Lung (tissue), 12 donors: ENCODE measurements around the gene SMARCA2. TPM values are rescaled to one million over a fixed set of nuclear protein-coding genes. Genes with fewer than 3 reads are reported as not detected.
A peak's percentile ranks its signal among the peaks of the same experiment; 100 is the strongest.
"Not testable (repeated sequence)": the region's sequence is repeated elsewhere in the genome, so short reads cannot be mapped to it uniquely, and the experiment has no call there.

Source experiments
- ATAC-seq: fragments of 200-7000 bp; cut with Tn5 transposase; one replicate; pipeline ENCODE4 v1.9.1; 2020; ENCODE audit warnings: moderate number of reproducible peaks; ENCODE audit not compliant: insufficient read depth, low FRiP score
- DNase-seq, 3 donors: peaks; one replicate each; pipeline ENCODE4 v3.0.0-alpha.2; 2013 to 2017
- H3K27ac ChIP-seq, 2 donors: one replicate each; pipeline ENCODE4 v1.5.1; 2013; ENCODE audit warnings: mild to moderate bottlenecking in 2 of 2, moderate library complexity in 2 of 2, control low read depth in 1 of 2, inconsistent platforms in 1 of 2, low read depth in 1 of 2, low read length in 1 of 2
- H3K27me3 ChIP-seq, 3 donors: one replicate each; pipeline ENCODE4 v1.5.1; 2013; ENCODE audit warnings: low read length in 2 of 3; ENCODE audit not compliant: control insufficient read depth in 3 of 3, insufficient read depth in 3 of 3
- H3K36me3 ChIP-seq, 4 donors: one replicate each; pipeline ENCODE4 v1.5.1; 2013; ENCODE audit warnings: low read length in 4 of 4, mild to moderate bottlenecking in 1 of 4, moderate library complexity in 1 of 4; ENCODE audit not compliant: control insufficient read depth in 4 of 4, insufficient read depth in 4 of 4
- H3K4me1 ChIP-seq, 5 donors: one replicate each; pipeline ENCODE4 v1.5.1; 2013; ENCODE audit warnings: low read length in 5 of 5, mild to moderate bottlenecking in 2 of 5, moderate library complexity in 1 of 5; ENCODE audit not compliant: control insufficient read depth in 5 of 5, insufficient read depth in 5 of 5
- H3K4me3 ChIP-seq: one replicate; pipeline ENCODE4 v1.5.1; 2013; ENCODE audit warnings: mild to moderate bottlenecking, control low read depth, moderate library complexity
- H3K9ac ChIP-seq, 2 donors: one replicate each; pipeline ENCODE4 v1.5.1; 2013; ENCODE audit warnings: low read length in 2 of 2, control low read depth in 1 of 2; ENCODE audit not compliant: insufficient read depth in 1 of 2
- H3K9me3 ChIP-seq, 4 donors: one replicate each; pipeline ENCODE4 v1.5.1; 2013; ENCODE audit warnings: low read length in 3 of 4, mild to moderate bottlenecking in 1 of 4, moderate library complexity in 1 of 4; ENCODE audit not compliant: control insufficient read depth in 4 of 4, insufficient read depth in 3 of 4
- WGBS, 2 donors: extraction: QIAGEN DNeasy Blood & Tissue Kit; methylation state at CpG; one replicate each; pipeline ENCODE4 v1.1.7; 2013; 5-methylcytosine and 5-hydroxymethylcytosine counted together
- polyA plus RNA-seq, 2 donors: library from polyadenylated mRNA; stranded (reverse); fragments of 200-250 nt; gene quantifications; one replicate each; pipeline ENCODE4 v1.2.1, GENCODE V29; 2013
- total RNA-seq, 2 donors: library from RNA; depleted of rRNA in 1 of 2; stranded (reverse); fragments of >200 nt in 1 of 2; gene quantifications; one replicate each; pipeline ENCODE4 v1.2.1, GENCODE V29; 2014 to 2021
- TF ChIP-seq, protein P1 (sequence below): IDR thresholded peaks from 2 replicates; pipeline ENCODE4 v1.5.1; 2012; ENCODE audit warnings: mild to moderate bottlenecking; ENCODE audit errors: control extremely low read depth, extremely low read depth
- donor health status: control.
- donor health status: control.
- donor health status: Bipolar disorder and iron deficiency.
- donor health status: healthy.
- donor health status: DM: yes; HTN: yes; CAD: no.

The SMARCA2 gene
- total and polyA plus RNA-seq, 4 donors: 30.0 to 196 (median 80.2) TPM

DNA sequence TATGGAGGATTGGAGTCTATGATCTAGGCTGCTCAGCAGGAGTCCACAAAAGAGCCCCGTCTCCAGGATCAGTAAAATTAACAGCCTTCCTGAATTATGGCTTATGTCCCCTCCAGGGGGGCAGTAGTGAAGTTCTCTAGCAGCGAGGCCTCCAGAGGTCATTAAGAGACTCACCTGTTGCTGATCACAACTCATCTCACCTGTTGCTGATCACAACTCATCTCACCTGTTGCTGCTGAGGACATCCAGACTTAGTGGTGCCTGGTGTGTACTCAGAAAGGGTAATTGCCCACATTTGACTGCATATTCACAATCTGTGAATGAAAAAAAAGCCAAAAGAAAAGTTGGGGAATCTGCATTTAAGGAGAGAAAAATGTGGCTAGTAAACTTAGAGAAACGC is 129.5 kb downstream of the SMARCA2 start:
- TF ChIP-seq, protein P1, sequence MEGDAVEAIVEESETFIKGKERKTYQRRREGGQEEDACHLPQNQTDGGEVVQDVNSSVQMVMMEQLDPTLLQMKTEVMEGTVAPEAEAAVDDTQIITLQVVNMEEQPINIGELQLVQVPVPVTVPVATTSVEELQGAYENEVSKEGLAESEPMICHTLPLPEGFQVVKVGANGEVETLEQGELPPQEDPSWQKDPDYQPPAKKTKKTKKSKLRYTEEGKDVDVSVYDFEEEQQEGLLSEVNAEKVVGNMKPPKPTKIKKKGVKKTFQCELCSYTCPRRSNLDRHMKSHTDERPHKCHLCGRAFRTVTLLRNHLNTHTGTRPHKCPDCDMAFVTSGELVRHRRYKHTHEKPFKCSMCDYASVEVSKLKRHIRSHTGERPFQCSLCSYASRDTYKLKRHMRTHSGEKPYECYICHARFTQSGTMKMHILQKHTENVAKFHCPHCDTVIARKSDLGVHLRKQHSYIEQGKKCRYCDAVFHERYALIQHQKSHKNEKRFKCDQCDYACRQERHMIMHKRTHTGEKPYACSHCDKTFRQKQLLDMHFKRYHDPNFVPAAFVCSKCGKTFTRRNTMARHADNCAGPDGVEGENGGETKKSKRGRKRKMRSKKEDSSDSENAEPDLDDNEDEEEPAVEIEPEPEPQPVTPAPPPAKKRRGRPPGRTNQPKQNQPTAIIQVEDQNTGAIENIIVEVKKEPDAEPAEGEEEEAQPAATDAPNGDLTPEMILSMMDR: no peak
- Histone ChIP-seq H3K4me3 (no peak overlapping the region), H3K36me3 (peaks cover 0 to 4% (median 2%) of the 10 kb centered on the region in 4 donors), H3K27ac (no peak overlapping the region), H3K27me3 (no peaks in the 10 kb centered on the region), H3K9me3 (no peaks in the 10 kb centered on the region), H3K4me1 (peaks cover 0 to 7% (median 0%) of the 10 kb centered on the region in 5 donors), H3K9ac (no peak overlapping the region)
- no peak for ATAC-seq
- WGBS, 2 donors: 86 to 97% methylated on average over 3 of the region's 3 CpGs
- DNase-seq: no peak

DNA sequence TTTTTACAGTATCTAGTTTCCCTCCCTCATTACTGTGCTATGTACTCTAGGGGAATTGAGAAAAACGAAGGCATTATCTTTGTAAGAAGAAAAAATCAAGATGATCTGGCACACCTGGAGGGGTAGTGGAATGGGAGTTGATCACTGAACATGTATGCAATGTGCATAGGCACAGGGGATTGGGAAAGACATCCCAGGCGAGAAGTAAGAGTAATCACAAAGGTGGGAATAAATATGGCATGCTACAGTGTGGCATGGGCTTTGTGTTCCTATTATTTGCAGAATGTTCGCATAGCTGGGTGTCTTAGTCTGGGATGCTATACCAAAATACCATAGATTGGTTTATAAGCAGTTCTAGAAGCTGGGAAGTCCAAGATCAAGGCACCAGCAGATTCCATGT is 130.6 kb downstream of the SMARCA2 start:
- H3K4me1 ChIP-seq: peaks cover 0 to 5% (median 0%) of the 10 kb centered on the region in 5 donors
- DNase-seq: no peak
- WGBS, 2 donors: 84 to 93% methylated on average over 3 of the region's 3 CpGs
- no peak overlapping the region for H3K9ac ChIP-seq
- H3K36me3 ChIP-seq: peaks cover 0 to 7% (median 3%) of the 10 kb centered on the region in 4 donors
- ATAC-seq: no peak
- TF ChIP-seq, protein P1: no peak
- H3K9me3 ChIP-seq: no peaks in the 10 kb centered on the region
- H3K27me3 ChIP-seq: no peaks in the 10 kb centered on the region
- no peak overlapping the region for H3K4me3 ChIP-seq
- no peak overlapping the region for H3K27ac ChIP-seq

DNA sequence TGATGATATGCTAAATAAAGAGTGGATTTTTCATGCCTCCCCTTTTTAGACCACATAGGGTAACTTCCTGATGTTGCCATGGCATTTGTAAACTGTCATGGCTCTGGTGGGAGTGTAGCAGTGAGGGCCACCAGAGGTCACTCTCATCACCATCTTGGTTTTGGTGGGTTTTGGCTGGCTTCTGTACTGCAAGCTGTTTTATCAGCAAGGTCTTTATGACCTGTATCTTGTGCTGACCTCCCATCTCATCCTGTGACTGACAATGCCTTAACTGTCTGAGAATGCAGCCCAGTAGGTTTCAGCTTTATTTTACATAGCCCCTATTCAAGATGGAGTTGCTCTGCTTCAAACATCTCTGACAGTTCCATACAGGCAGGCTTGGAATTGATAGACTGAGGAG is 131.6 kb downstream of the SMARCA2 start:
- not testable (repeated sequence) for H3K27me3 ChIP-seq, H3K36me3 ChIP-seq, H3K4me3 ChIP-seq, H3K9ac ChIP-seq, H3K27ac ChIP-seq, H3K4me1 ChIP-seq, ATAC-seq, H3K9me3 ChIP-seq
- peak in 2 of 3 donors; percentile 24 to 29 for DNase-seq

DNA sequence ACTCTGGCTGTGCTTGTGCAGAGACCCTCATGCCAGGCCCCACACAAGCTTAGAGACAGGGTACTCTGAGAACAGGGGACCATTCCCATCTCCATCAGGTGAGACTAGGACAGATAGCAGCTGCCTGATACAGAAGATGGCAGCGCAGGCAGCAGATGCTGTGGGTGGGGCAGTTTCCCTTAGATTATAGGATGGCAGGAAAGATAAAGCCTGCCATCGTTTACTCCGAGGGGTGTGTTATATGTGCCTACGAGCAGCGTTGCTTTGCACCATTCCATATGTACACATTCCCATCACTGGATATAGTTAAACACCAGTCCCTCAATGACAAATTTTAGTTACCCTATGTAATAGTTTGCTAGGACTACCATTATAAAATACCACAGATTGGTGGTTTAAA is 135.2 kb downstream of the SMARCA2 start:
- WGBS, 2 donors: 89 to 96% methylated on average over 5 of the region's 5 CpGs
- no peak for ATAC-seq

More for the DNA sequence above, 135.2 kb downstream of the SMARCA2 start:
- no peak overlapping the region for H3K9ac ChIP-seq
- no peaks in the 10 kb centered on the region for H3K27me3 ChIP-seq
- no peak for DNase-seq
- no peaks in the 10 kb centered on the region for H3K9me3 ChIP-seq
- no peak overlapping the region for H3K27ac ChIP-seq
- H3K36me3 ChIP-seq: peaks cover 0 to 3% (median 3%) of the 10 kb centered on the region in 4 donors
- no peak overlapping the region for H3K4me3 ChIP-seq
- peaks cover 0 to 9% (median 3%) of the 10 kb centered on the region in 5 donors for H3K4me1 ChIP-seq
- TF ChIP-seq, protein P1: no peak
